Measurements from ENCODE around the gene REX1BD. TPM values are rescaled to one million over a fixed set of nuclear protein-coding genes. Genes with fewer than 3 reads are reported as not detected.

REX1BD gene
- total RNA-seq, 1 experiment from 2014 or later, result 97.1 TPM

GRCh38 chr19:18595475-18595874 lies 6.9 kb downstream of the REX1BD start (continued):
- no peak for TF ChIP-seq ELF1 (IDR thresholded peaks at IDR 0.05; ENCODE audit: borderline replicate concordance, low read depth)
- TF ChIP-seq ATF3 (IDR thresholded peaks at IDR 0.05), result no peak
- TF ChIP-seq MAX (IDR thresholded peaks at IDR 0.05), result no peak
- TF ChIP-seq FOSL1 (IDR thresholded peaks at IDR 0.05; ENCODE audit: low read depth), result no peak
- TF ChIP-seq TCF7L2 (IDR thresholded peaks at IDR 0.05; ENCODE audit: borderline replicate concordance, extremely low read depth, insufficient read depth, insufficient read length), result no peak
- TF ChIP-seq SP1 (IDR thresholded peaks at IDR 0.05; ENCODE audit: low read depth), result no peak
- no peak for TF ChIP-seq POLR2AphosphoS5 (IDR thresholded peaks at IDR 0.05; ENCODE audit: low read depth, low read length)
- TF ChIP-seq CBX3 (IDR thresholded peaks at IDR 0.05; ENCODE audit: low read depth), result no peak
- no peak for TF ChIP-seq SRF (IDR thresholded peaks at IDR 0.05; ENCODE audit: low read depth)

GRCh38 chr19:18596752-18597157 lies 8.2 kb downstream of the REX1BD start:
- intact Hi-C loops (cut with micrococcal nuclease), result loop anchor here (2.0 kb wide), 1 partner anchor 78 kb away; no protein-coding TSS in a partner anchor
- no peak overlapping the region for H3K27ac ChIP-seq (ENCODE audit: low read depth, low read length)
- H3K79me2 ChIP-seq (ENCODE audit: insufficient read depth, low read length), result no peaks in the 10 kb centered on the region
- peaks cover 11 to 25% of the 10 kb centered on the region in 2 experiments; a peak in 3 of 4 replicates for H3K4me1 ChIP-seq (ENCODE audit: control insufficient read depth in 1 of 2, insufficient read depth in 2 of 2, low read length in 2 of 2)
- BruUV-seq (replicated peaks), result no TSS peak
- no peaks in the 10 kb centered on the region for H3K9me2 ChIP-seq (ENCODE audit: insufficient read depth)
- no peak overlapping the region for H3K4me2 ChIP-seq (ENCODE audit: low read length)
- DNase-seq (ENCODE audit: low read depth, low spot score) (peak; percentile 10), ATAC-seq (peak; percentile 70)
- H2AFZ ChIP-seq (ENCODE audit: low read depth, low read length, poor library complexity, severe bottlenecking), result no peak overlapping the region
- no peaks in the 10 kb centered on the region for H3K27me3 ChIP-seq (ENCODE audit: insufficient read depth, low read length)
- no peaks in the 10 kb centered on the region for H3K9me3 ChIP-seq (ENCODE audit: control insufficient read depth in 1 of 2, insufficient read depth in 1 of 2, low read depth in 1 of 2, low read length in 2 of 2)
- no peaks in the 10 kb centered on the region for H4K20me1 ChIP-seq (ENCODE audit: insufficient read depth)
- CTCF ChIA-PET, result no interaction called here
- H3K9ac ChIP-seq (ENCODE audit: low read length), result no peak overlapping the region
- H3K4me3 ChIP-seq (replicated peaks in 1 of 2; ENCODE audit: low read depth in 1 of 2, low read length in 2 of 2), result no peak overlapping the region
- no peak for TF ChIP-seq EZH2phosphoT487 (IDR thresholded peaks at IDR 0.05; ENCODE audit: borderline replicate concordance)
- no peak for TF ChIP-seq EGR1 (IDR thresholded peaks at IDR 0.05; ENCODE audit: low read depth)
- TF ChIP-seq REST (IDR thresholded peaks at IDR 0.05; ENCODE audit: low read depth), result no peak
- TF ChIP-seq SIN3A (IDR thresholded peaks at IDR 0.05; ENCODE audit: low read depth), result no peak
- TF ChIP-seq ZNF274 (IDR thresholded peaks at IDR 0.05; ENCODE audit: low read depth, low read length), result no peak
- TF ChIP-seq SP1 (IDR thresholded peaks at IDR 0.05; ENCODE audit: low read depth), result no peak
- POLR2A ChIA-PET, result no interaction called here
- RAD21 ChIA-PET (ENCODE audit: low non-redundant PET in 1 of 2, low total read pairs in 2 of 2, uncharacterized antibody in 2 of 2, unreplicated experiment in 2 of 2), result no interaction called here
- no peaks in the 10 kb centered on the region for H3K36me3 ChIP-seq (ENCODE audit: control insufficient read depth in 1 of 2, insufficient read depth in 2 of 2, low read length in 2 of 2)

All from HCT116 (cell line).